Fibroblast of villous mesenchyme (primary cell): ENCODE measurements around the gene KRTAP10-5. TPM values are rescaled to one million over a fixed set of nuclear protein-coding genes. Genes with fewer than 3 reads are reported as not detected.
"Not testable (repeated sequence)": the region's sequence is repeated elsewhere in the genome, so short reads cannot be mapped to it uniquely, and the experiment has no call there.

Source experiments
- DNase-seq: peaks from one replicate; pipeline ENCODE4 v3.0.0-alpha.2; 2010; ENCODE audit warnings: low read depth
- H3K4me3 ChIP-seq: 2 replicates; pipeline ENCODE4 v1.5.1; 2011; ENCODE audit warnings: low read depth, mild to moderate bottlenecking, low read length
- total RNA-seq: library from RNA; depleted of rRNA; stranded (reverse); fragments of >200 nt; gene quantifications from 2 replicates; pipeline ENCODE4 v1.2.3, GENCODE V29; 2012
- TF ChIP-seq, protein P1 (sequence below): IDR thresholded peaks from 2 replicates; pipeline ENCODE4 v1.5.1; 2012; ENCODE audit warnings: low read depth, mild to moderate bottlenecking, low read length; ENCODE audit not compliant: insufficient read depth

The KRTAP10-5 gene
- total RNA-seq, 1 donor = not detected

DNA sequence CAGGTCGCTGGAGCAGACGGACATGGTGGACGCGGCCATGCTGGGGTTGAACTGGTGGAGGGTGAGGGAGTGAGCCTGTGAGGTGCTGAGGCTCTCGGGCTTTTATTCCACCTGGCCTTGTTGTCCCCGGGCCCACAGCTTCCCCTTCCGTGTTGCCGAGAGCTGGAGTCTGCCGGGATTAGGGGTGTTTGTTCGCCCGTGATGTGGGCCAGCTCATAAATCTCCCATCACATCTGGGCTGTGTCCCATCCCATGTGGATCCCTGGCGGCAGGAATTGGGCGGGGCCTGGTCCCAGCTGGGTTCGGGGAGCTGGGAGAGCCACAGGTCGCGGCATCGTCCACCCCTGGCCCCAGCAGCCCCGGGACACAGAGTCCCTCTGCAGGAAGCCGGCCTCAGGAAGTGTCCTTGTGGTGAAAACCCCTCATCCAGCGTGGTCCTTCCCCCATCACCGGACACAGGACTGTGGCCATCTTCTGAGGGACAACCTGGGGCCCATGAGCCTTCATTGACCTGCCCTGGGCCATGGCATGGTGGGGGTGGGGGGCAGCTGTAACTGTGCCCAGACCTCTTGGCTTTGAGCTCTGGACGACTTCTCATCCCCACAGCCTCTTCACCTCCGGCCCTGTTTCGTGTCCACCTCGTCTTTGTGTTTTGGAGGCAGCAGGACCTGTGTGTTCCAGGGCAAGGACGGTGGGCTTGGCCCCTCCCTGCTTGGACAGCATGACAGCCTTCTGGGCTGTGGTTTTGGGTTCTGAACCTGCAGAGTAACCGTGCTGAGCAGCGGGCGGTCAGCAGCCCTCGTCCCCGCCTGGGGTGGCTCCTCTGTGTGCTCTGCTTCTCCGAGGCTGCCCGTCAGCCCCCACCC, 12.3 kb upstream of the KRTAP10-5 start, which contains the start of gene KRTAP10-6:
KRTAP10-6 (minus strand) TSS at position 60 of the 866 bp plus-strand sequence; CDS start at position 39, 21 bp downstream.
- no peak for DNase-seq
- TF ChIP-seq, protein P1, sequence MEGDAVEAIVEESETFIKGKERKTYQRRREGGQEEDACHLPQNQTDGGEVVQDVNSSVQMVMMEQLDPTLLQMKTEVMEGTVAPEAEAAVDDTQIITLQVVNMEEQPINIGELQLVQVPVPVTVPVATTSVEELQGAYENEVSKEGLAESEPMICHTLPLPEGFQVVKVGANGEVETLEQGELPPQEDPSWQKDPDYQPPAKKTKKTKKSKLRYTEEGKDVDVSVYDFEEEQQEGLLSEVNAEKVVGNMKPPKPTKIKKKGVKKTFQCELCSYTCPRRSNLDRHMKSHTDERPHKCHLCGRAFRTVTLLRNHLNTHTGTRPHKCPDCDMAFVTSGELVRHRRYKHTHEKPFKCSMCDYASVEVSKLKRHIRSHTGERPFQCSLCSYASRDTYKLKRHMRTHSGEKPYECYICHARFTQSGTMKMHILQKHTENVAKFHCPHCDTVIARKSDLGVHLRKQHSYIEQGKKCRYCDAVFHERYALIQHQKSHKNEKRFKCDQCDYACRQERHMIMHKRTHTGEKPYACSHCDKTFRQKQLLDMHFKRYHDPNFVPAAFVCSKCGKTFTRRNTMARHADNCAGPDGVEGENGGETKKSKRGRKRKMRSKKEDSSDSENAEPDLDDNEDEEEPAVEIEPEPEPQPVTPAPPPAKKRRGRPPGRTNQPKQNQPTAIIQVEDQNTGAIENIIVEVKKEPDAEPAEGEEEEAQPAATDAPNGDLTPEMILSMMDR = no peak
- H3K4me3 ChIP-seq = no peak within 1 kb of the TSS

DNA sequence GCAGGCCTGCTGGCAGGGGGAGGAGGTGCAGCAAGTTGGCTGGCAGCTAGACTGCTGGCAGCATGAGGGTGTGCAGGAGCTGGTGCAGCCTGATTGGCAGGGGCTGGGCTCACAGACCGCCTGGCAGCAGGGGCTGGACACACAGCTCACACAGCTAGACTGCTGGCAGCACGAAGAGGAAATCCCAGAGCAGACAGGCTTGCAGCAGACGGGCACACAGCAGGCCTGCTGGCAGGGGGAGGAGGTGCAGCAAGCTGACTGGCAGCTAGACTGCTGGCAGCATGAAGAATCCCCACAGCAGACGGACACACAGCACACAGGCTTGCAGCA, 11.4 kb upstream of the KRTAP10-5 start:
- not testable (repeated sequence) for DNase-seq, H3K4me3 ChIP-seq

DNA sequence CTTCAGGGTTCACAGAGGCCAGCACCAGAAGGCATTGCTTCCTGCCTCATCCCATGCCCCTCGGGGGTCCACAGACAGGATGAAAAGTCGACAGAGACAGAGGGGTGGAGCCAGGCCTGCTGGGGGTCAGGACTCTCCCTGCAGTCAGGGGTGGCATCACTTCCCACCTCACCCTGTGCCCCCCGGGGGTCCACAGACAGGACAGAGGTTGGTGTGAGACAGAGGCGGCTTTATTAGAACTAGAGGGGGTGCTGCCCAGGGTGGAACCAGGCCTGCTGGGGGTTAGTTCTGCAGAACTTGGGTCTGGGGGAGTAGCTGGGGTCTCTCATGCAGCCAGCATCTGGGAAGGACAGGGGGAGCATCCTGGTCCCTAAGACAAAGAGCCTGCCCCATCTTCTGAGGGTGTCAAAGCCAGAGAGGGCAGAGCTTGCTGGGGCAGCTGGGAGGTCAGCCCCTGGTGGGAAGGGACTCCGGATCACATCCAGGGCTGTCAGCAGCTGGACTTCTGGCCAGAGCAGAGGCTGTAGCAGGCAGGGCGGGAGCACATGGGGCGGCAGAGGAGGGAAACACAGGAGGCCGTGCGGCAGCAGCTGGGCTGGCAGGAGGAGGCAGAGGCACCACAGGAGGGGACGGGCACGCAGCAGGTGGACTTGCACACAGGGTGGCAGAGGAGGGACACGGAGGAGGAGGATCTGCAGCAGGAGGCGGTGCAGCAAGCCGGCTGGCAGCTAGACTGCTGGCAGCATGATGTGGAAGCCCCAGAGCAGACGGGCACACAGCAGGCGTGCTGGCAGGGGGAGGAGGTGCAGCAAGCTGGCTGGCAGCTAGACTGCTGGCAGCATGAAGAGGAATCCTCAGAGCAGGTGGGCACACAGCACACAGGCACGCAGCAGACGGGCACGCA, 10.7 kb upstream of the KRTAP10-5 start:
- H3K4me3 ChIP-seq, DNase-seq: not testable (repeated sequence)

DNA sequence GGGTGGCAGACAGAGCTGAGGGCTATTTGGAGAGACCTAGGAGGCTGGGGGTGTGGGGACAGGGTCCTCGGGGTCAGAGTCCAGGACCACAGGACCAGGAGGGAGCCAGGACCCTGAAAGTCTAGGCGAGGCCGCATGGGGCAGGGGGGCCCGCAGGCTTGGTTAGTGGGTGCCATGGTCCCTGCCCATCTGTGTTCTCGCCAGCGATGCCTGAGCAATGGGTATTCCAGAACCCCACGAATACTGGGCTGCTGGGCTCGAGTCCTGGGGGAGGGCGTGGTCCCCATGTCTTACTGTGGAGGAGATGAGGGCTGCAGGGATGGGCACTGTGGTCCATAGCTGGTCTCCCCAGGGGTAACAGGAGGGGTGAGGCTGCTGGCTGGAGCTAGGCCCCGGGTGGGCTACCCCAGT, 9.9 kb upstream of the KRTAP10-5 start:
- DNase-seq = no peak
- TF ChIP-seq, protein P1 = no peak
- H3K4me3 ChIP-seq = no peak overlapping the region

DNA sequence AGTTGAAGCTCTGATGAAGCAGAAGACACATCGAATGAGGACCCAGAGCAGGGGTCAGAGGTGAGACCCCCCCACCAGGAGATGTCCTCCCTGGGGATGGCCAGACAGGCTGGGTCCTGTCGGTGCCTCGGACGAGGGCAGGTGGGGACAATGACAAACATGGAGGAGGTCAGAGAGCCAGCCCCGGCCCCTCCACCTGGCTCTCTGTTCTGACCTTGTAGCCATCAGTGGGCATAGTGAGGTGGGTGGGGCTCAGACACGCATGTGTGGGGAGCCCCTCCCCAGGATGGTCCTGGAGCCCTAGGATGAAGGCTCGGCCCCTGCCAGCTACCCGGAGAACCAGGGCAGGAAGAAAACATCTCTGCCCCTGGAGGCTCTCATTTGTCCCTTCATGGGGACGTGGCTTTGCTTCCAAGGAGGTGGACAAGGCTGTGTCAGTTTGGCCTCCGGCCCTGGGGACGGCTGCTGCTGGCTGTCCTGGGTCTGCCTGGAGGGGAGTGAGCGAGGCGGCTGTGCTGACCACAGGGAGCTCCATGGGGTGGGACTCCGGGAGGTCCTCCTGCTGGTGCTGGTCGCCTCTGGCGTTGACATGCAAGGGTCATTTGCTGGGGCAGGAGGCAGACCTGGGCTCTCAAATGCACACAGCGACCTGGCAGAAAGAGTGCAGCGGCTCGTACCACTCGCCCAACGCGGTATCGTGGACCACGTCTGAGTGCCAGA, 9.3 kb upstream of the KRTAP10-5 start:
- DNase-seq = no peak
- H3K4me3 ChIP-seq = no peak overlapping the region
- TF ChIP-seq, protein P1 = no peak

DNA sequence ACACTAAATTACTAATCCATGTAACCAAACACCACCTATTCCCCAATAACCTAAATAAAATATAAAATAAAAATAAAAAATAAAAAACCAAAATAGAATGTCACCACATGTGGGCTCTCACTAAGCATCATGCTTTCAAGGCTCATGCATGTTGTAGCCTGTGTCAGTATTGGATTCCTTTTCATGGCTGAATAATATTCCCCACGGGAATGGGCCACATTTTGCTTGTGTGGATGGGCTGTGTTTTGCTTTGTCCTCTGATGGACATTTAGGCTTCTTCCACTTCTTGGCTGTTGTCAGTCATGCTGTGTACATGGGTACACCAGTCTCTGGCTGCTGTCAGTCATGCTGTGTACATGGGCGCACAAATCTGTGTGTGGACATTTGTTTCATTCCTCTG, 8.7 kb upstream of the KRTAP10-5 start:
- no peak for DNase-seq
- H3K4me3 ChIP-seq = no peak overlapping the region
- TF ChIP-seq, protein P1 = no peak

DNA sequence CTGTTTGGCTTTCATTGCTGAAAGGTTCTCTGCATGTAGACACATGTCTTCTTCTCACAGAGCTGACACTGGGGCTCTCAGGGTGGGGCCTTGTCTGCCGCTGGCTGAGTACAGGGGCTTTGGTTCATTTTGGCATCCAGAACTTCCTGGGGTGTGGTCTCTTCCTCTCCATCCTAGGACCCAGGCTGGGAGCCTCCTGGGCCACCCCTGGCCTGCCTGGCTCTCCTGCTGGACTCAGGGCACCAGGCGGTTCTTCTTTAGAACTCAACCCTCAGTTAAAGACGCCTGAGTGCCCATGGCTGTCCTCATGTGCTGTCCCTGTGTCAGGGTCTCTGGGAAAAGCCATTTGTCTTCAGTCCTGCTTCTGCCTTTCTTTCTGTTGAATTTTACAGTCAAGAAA, 5.5 kb upstream of the KRTAP10-5 start:
- DNase-seq = no peak
- H3K4me3 ChIP-seq = no peak overlapping the region
- TF ChIP-seq, protein P1 = no peak
